Right lobe of liver (tissue), 6 donors: Measurements from ENCODE around the gene MGME1. TPM values are rescaled to one million over a fixed set of nuclear protein-coding genes. Genes with fewer than 3 reads are reported as not detected.

Experiments
- ATAC-seq, 4 donors: fragments of 200-7000 bp; cut with Tn5 transposase; one replicate each; pipeline ENCODE4 v1.9.1; 2020; ENCODE audit warnings: mild to moderate bottlenecking in 4 of 4, moderate library complexity in 4 of 4
- DNase-seq, 3 donors: peaks; one replicate each; pipeline ENCODE4 v3.0.0-alpha.2; 2020
- H3K27ac ChIP-seq, 3 donors: fragments of 200-600 bp; one replicate each; pipeline ENCODE4 v1.8.0; 2022
- H3K27me3 ChIP-seq, 2 donors: fragments of 200-600 bp; one replicate each; pipeline ENCODE4 v1.8.0; 2022
- H3K36me3 ChIP-seq, 4 donors: fragments of 200-600 bp; sonication (generic) in 1 of 4; one replicate each; pipeline versions ENCODE4 v1.5.1 to v1.8.0; 2017 to 2022; ENCODE audit warnings: control low read depth in 1 of 4
- H3K4me1 ChIP-seq, 4 donors: fragments of 200-600 bp; sonication (generic) in 1 of 4; one replicate each; pipeline versions ENCODE4 v1.5.1 to v1.8.0; 2017 to 2022; ENCODE audit warnings: control low read depth in 1 of 4
- H3K4me3 ChIP-seq, 3 donors: fragments of 200-600 bp; one replicate each; pipeline ENCODE4 v1.8.0; 2022
- H3K9me3 ChIP-seq, 4 donors: fragments of 200-600 bp; sonication (generic) in 1 of 4; one replicate each; pipeline versions ENCODE4 v1.5.1 to v1.8.0; 2017 to 2022; ENCODE audit warnings: control low read depth in 1 of 4
- POLR2A ChIP-seq: fragments of 450-650 bp; IDR thresholded peaks from one replicate; pipeline ENCODE4 v1.6.1; 2017; ENCODE audit warnings: antibody characterized with exemption, mild to moderate bottlenecking
- WGBS: methylation state at CpG from one replicate; pipeline ENCODE4 v1.1.6; 2018; ENCODE audit warnings: low coverage, low lambda C conversion rate; ENCODE audit not compliant: insufficient coverage; ENCODE audit errors: missing lambda C conversion rate; 5-methylcytosine and 5-hydroxymethylcytosine counted together
- intact Hi-C, 2 donors: fragments of 100-400 bp; cut with DNase I; formaldehyde crosslinking; loops; one replicate each; pipeline versions ENCODE4 v1.11.2 to v1.14.1; 2022
- total RNA-seq, 6 experiments: library from RNA; depleted of rRNA in 2 of 6; stranded (reverse); fragments of >200 nt in 2 of 6; fragmentation: NEBNext Ultra II Directional in 3 of 6; extraction: Animal tissue kit (Norgen Biotek cat#: 25700) in 3 of 6; gene quantifications; one replicate each; pipeline versions ENCODE4 v1.1.0 to v1.2.4, GENCODE V29; 2016 to 2023
- TF ChIP-seq, protein P1 (sequence below), 4 donors: fragments of 200-600 bp in 3 of 4; fragments of 450-650 bp in 1 of 4; IDR thresholded peaks; one replicate each; pipeline versions ENCODE4 v1.5.1 to v1.8.0; 2016 to 2022; ENCODE audit warnings: antibody characterized with exemption in 4 of 4, mild to moderate bottlenecking in 2 of 4
- donor health status: DM: no; HTN: yes; CAD: no.
- donor health status: DM: no; HTN: no; CAD: no.
- donor health status: DM: no; HTN: no; CAD: no.
- donor health status: DM: no; HTN: yes; CAD: no.
- donor health status: DM: no; HTN: yes; CAD: no.

The MGME1 gene
- total RNA-seq, 6 experiments from 2014 or later: 6.0 to 8.4 (median 7.5) TPM

DNA sequence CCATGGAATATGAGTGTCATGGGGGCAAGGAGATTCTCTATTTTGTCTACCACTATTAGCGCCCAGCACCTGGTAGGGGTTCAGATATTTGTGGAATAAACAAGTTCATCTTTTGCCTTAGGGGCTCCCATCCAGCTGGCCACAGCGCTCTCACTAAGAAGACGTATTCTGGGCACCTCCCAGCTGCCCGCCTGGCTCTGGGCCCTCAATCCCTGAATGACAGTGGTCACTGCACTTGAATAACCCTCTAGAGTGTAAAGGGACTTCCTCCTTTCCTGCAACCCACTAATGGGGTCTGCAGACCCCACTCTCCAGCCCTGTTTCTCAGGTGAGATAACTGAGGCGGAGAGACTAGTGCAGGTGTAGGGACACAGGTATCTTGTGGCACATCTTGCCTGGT lies 36.4 kb upstream of the MGME1 start:
- WGBS: 86% methylated on average over 4 of the region's 5 CpGs
- no peak for TF ChIP-seq POLR2A
- TF ChIP-seq, protein P1, sequence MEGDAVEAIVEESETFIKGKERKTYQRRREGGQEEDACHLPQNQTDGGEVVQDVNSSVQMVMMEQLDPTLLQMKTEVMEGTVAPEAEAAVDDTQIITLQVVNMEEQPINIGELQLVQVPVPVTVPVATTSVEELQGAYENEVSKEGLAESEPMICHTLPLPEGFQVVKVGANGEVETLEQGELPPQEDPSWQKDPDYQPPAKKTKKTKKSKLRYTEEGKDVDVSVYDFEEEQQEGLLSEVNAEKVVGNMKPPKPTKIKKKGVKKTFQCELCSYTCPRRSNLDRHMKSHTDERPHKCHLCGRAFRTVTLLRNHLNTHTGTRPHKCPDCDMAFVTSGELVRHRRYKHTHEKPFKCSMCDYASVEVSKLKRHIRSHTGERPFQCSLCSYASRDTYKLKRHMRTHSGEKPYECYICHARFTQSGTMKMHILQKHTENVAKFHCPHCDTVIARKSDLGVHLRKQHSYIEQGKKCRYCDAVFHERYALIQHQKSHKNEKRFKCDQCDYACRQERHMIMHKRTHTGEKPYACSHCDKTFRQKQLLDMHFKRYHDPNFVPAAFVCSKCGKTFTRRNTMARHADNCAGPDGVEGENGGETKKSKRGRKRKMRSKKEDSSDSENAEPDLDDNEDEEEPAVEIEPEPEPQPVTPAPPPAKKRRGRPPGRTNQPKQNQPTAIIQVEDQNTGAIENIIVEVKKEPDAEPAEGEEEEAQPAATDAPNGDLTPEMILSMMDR (IDR thresholded peaks at IDR 0.05): no peak

DNA sequence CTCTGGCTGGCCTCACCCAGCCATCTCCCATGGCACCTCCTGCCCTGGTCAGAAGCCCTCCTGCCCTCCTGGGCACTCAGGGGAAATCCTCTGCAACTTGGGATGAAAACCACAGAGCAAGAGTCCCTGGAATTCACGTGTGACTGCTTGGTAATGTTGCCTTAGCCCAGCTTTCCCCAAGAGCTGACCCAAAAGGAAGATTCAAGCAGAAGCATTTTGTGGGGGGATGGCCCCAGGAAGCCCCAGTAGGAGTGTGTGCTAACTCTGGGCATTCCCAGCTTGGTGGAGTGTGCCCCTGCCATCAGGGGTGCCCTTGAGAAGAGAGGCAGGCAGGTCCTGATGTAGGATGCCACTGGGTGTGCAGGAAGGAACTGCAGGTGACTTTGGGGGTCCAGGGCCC lies 35.7 kb upstream of the MGME1 start:
- Histone ChIP-seq H3K4me1 (no peaks in the 10 kb centered on the region), H3K27me3 (no peaks in the 10 kb centered on the region), H3K36me3 (no peaks in the 10 kb centered on the region), H3K27ac (no peak overlapping the region), H3K4me3 (no peak overlapping the region), H3K9me3 (no peaks in the 10 kb centered on the region)
- no peak for TF ChIP-seq POLR2A
- TF ChIP-seq, protein P1 (IDR thresholded peaks at IDR 0.05): no peak
- no CpG with 5 or more reads among the region's 1 CpG for WGBS
- ATAC-seq: no peak
- intact Hi-C loops: no loop called here
- DNase-seq: no peak

More for the DNA sequence above, 36.4 kb upstream of the MGME1 start:
- intact Hi-C loops: no loop called here
- ATAC-seq (no peak), DNase-seq (no peak)
- Histone ChIP-seq H3K9me3 (no peaks in the 10 kb centered on the region), H3K27ac (no peak overlapping the region), H3K4me1 (no peaks in the 10 kb centered on the region), H3K27me3 (no peaks in the 10 kb centered on the region), H3K36me3 (no peaks in the 10 kb centered on the region), H3K4me3 (no peak overlapping the region)

DNA sequence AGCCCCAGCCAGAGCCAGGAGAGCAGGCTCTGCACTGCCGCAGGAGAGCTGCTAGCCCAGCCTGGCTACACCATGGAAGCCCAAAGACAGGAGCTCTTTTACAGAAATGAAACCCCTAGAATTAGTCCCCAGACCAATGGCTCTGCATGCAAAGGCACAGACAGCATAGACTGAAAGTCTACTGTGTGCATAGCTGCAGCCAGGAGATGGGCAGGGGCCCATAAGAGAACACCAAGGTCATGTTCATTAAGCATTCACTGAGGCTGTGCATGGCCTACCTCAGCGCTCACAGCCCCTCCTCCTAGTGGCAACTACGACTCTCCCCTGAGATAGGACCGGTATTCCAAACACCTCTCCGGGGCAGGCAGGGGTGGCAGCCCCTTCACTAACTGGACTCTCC lies 35.1 kb upstream of the MGME1 start:
- Histone ChIP-seq H3K27ac (no peak overlapping the region), H3K4me1 (no peaks in the 10 kb centered on the region), H3K36me3 (no peaks in the 10 kb centered on the region), H3K9me3 (no peaks in the 10 kb centered on the region), H3K4me3 (no peak overlapping the region), H3K27me3 (no peaks in the 10 kb centered on the region)
- no peak for DNase-seq
- no peak for TF ChIP-seq POLR2A
- TF ChIP-seq, protein P1 (IDR thresholded peaks at IDR 0.05): no peak
- WGBS: 100% methylated on average over 3 of the region's 5 CpGs
- ATAC-seq: no peak
- intact Hi-C loops: no loop called here

DNA sequence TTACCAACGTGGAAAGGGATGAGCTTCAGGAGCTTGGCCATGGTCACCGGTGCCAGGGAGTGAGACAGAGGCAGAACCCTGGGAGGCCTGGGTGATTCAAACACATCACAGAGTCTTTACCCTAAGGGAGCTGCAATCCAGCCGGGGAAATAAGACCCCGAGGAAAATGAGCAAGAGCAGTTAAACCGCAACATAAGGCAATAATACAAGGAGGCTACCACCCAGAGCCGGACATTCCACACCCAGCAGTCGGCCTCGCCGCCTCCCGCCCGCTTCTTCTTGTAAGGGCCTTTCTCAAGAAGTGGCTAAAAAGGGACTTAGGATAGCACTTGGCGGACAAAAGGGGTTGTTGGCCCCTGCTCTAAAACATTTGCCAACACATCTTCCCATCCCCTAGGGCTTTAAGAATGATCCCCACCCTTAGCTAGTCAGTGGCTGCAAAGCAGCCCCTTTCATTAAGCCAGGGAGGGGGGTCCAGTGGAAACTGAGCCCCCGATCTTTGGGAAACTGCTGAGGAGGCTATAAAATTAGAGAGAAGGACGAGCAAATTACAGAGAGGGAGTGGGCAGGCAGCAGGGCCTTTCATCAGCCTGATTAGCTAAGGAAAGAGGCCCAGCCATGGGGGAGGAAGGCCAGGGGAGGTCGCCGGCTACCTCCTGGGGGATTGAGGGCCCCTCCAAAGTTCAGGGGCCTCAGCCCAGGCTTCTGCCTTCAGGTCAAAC lies 34.5 kb upstream of the MGME1 start:
- H3K27me3 ChIP-seq: no peaks in the 10 kb centered on the region
- no peak overlapping the region for H3K27ac ChIP-seq
- ATAC-seq (no peak), DNase-seq (no peak)
- H3K4me1 ChIP-seq: no peaks in the 10 kb centered on the region
- no peaks in the 10 kb centered on the region for H3K9me3 ChIP-seq
- no peaks in the 10 kb centered on the region for H3K36me3 ChIP-seq
- 90% methylated on average over 15 of the region's 16 CpGs for WGBS
- TF ChIP-seq, protein P1 (IDR thresholded peaks at IDR 0.05): no peak
- no peak for TF ChIP-seq POLR2A
- intact Hi-C loops: no loop called here
- no peak overlapping the region for H3K4me3 ChIP-seq
